SH-SY5Y (cell line): Measurements from ENCODE around the gene FBXO21.

ENCODE experiments used
- GATA2 ChIP-seq: IDR thresholded peaks from 2 replicates; pipeline ENCODE4 v1.6.1; 2011; ENCODE audit warnings: mild to moderate bottlenecking, low read depth, low read length
- GATA3 ChIP-seq: IDR thresholded peaks from 2 replicates; pipeline ENCODE4 v1.6.1; 2011; ENCODE audit warnings: low read depth, mild to moderate bottlenecking, low read length, moderate library complexity

The FBXO21 gene

GRCh38 chr12:117209626-117210025 lies 19.4 kb upstream of the FBXO21 start:
- no peak for TF ChIP-seq GATA2
- no peak for TF ChIP-seq GATA3

- TF ChIP-seq GATA2 (no peak), GATA3 (no peak)
These were observed 18.7 kb upstream of the FBXO21 start for GRCh38 chr12:117208811-117209455.

GRCh38 chr12:117208206-117208605 lies 17.9 kb upstream of the FBXO21 start:
- no peak for TF ChIP-seq GATA3
- no peak for TF ChIP-seq GATA2

- TF ChIP-seq GATA2: no peak
- TF ChIP-seq GATA3: no peak
These were observed 17.4 kb upstream of the FBXO21 start for GRCh38 chr12:117207675-117208074.

GRCh38 chr12:117202556-117202955 lies 12.3 kb upstream of the FBXO21 start:
- TF ChIP-seq GATA3 (no peak), GATA2 (no peak)

GRCh38 chr12:117202033-117202432 lies 11.8 kb upstream of the FBXO21 start:
- TF ChIP-seq GATA3: no peak
- no peak for TF ChIP-seq GATA2

- TF ChIP-seq GATA2 (no peak), GATA3 (no peak)
These were observed 3.6 kb upstream of the FBXO21 start for GRCh38 chr12:117193903-117194302.

- TF ChIP-seq GATA3 (no peak), GATA2 (no peak)
These were observed 1.8 kb upstream of the FBXO21 start for GRCh38 chr12:117192057-117192456.

- TF ChIP-seq GATA3: no peak
- TF ChIP-seq GATA2: no peak
These were observed 503 bp downstream of the FBXO21 start for GRCh38 chr12:117189725-117190209.

GRCh38 chr12:117188961-117189724 lies 1.1 kb downstream of the FBXO21 start:
- TF ChIP-seq GATA2: no peak
- no peak for TF ChIP-seq GATA3

GRCh38 chr12:117188121-117188665 lies 2.1 kb downstream of the FBXO21 start:
- TF ChIP-seq GATA2: no peak
- TF ChIP-seq GATA3: no peak

- TF ChIP-seq GATA3: no peak
- TF ChIP-seq GATA2: no peak
These were observed 2.8 kb downstream of the FBXO21 start for GRCh38 chr12:117187421-117187820.

- TF ChIP-seq GATA3 (no peak), GATA2 (no peak)
These were observed 7.4 kb downstream of the FBXO21 start for GRCh38 chr12:117182866-117183265.

GRCh38 chr12:117180758-117181467 lies 9.4 kb downstream of the FBXO21 start:
- TF ChIP-seq GATA3: no peak
- TF ChIP-seq GATA2: no peak

GRCh38 chr12:117178745-117179144 lies 11.5 kb downstream of the FBXO21 start:
- no peak for TF ChIP-seq GATA3
- no peak for TF ChIP-seq GATA2
